H1 (cell line): ENCODE measurements around the gene CASK. TPM values are rescaled to one million over a fixed set of nuclear protein-coding genes. Genes with fewer than 3 reads are reported as not detected.

ENCODE experiments used
- CTCF ChIA-PET: fragments of 300-600 bp; sonication (Branson Sonifier 250); formaldehyde crosslinking; loops from one replicate; lab custom pipeline; 2021; ENCODE audit not compliant: partially characterized antibody; lab: Charles Lee
- POLR2A ChIA-PET: fragments of 300-600 bp; sonication (Branson Sonifier 250); formaldehyde crosslinking; loops from one replicate; lab custom pipeline; 2021; ENCODE audit warnings: inconsistent platforms; ENCODE audit not compliant: partially characterized antibody; lab: Charles Lee
- DNase-seq, 2 experiments: peaks; one replicate each; pipeline versions ENCODE4 v3.0.0 to v3.0.0-alpha.2; 2010 to 2022; ENCODE audit warnings: low spot score in 2 of 2, low read depth in 1 of 2, mixed read lengths in 1 of 2
- FAIRE-seq: peaks from 2 replicates; lab custom pipeline; 2011; peaks lifted over from hg19 to GRCh38; lab: Jason Lieb, UNC
- H2AFZ ChIP-seq: 2 replicates; pipeline ENCODE4 v1.8.1; 2012; ENCODE audit warnings: low read length, inconsistent platforms
- H2AK5ac ChIP-seq: 2 replicates; pipeline ENCODE4 v1.6.1; 2013; ENCODE audit warnings: low read depth, low read length
- H2BK120ac ChIP-seq: replicated peaks from 2 replicates; pipeline ENCODE3; 2013; ENCODE audit warnings: low read depth, low read length, inconsistent platforms
- H2BK12ac ChIP-seq: 2 replicates; pipeline ENCODE4 v1.6.1; 2013; ENCODE audit warnings: low read depth, low read length
- H2BK15ac ChIP-seq: 2 replicates; pipeline ENCODE4 v1.6.1; 2013; ENCODE audit warnings: low read length
- H2BK20ac ChIP-seq: 2 replicates; pipeline ENCODE4 v1.6.1; 2013; ENCODE audit warnings: low read length
- H2BK5ac ChIP-seq: 2 replicates; pipeline ENCODE4 v1.6.1; 2013; ENCODE audit warnings: low read depth, low read length
- H3K14ac ChIP-seq: 2 replicates; pipeline ENCODE4 v1.6.1; 2013; ENCODE audit warnings: inconsistent platforms; ENCODE audit not compliant: insufficient read length
- H3K18ac ChIP-seq: 2 replicates; pipeline ENCODE4 v1.6.1; 2013; ENCODE audit warnings: low read length; ENCODE audit errors: extremely low read depth
- H3K23ac ChIP-seq: 2 replicates; pipeline ENCODE4 v1.6.1; 2013; ENCODE audit warnings: inconsistent platforms; ENCODE audit not compliant: insufficient read length
- H3K23me2 ChIP-seq: 2 replicates; pipeline ENCODE4 v1.6.1; 2013; ENCODE audit warnings: low read depth, low read length
- H3K27ac ChIP-seq: 2 replicates; pipeline ENCODE4 v1.6.1; 2011; ENCODE audit warnings: low read depth, low read length, inconsistent platforms
- H3K27me3 ChIP-seq, 4 experiments: replicated peaks in 1 of 4; 1 replicate in 1 of 4; 2 replicates in 3 of 4; pipeline versions ENCODE4 v1.6.1 to v1.8.1; 2011 to 2013; ENCODE audit warnings: low read length in 3 of 4, mild to moderate bottlenecking in 3 of 4, inconsistent platforms in 2 of 4, mixed read lengths in 2 of 4, moderate library complexity in 1 of 4; ENCODE audit not compliant: control insufficient read depth in 3 of 4, insufficient read depth in 3 of 4; ENCODE audit errors: extremely low read depth in 1 of 4
- H3K36me3 ChIP-seq, 4 experiments: 2 replicates each; pipeline versions ENCODE4 v1.6.1 to v1.8.1; 2011 to 2013; ENCODE audit warnings: mild to moderate bottlenecking in 4 of 4, low read length in 3 of 4, moderate library complexity in 2 of 4, control low read depth in 1 of 4, inconsistent platforms in 1 of 4; ENCODE audit not compliant: insufficient read depth in 4 of 4, control insufficient read depth in 2 of 4
- H3K4ac ChIP-seq: replicated peaks from 2 replicates; pipeline ENCODE3; 2013; ENCODE audit warnings: low read length, low read depth, mixed read lengths, inconsistent platforms; ENCODE audit not compliant: insufficient read length
- H3K4me1 ChIP-seq, 4 experiments: replicated peaks in 1 of 4; 1 replicate in 1 of 4; 2 replicates in 3 of 4; pipeline versions ENCODE4 v1.6.1 to v1.8.1; 2011 to 2013; ENCODE audit warnings: low read length in 3 of 4, inconsistent platforms in 2 of 4, mixed read lengths in 1 of 4; ENCODE audit not compliant: insufficient read depth in 4 of 4, control insufficient read depth in 3 of 4
- H3K4me2 ChIP-seq, 2 experiments: 2 replicates each; pipeline versions ENCODE4 v1.6.1 to v1.8.1; 2011 to 2013; ENCODE audit warnings: low read depth in 2 of 2, low read length in 2 of 2, control low read depth in 1 of 2, inconsistent platforms in 1 of 2, mild to moderate bottlenecking in 1 of 2; ENCODE audit not compliant: insufficient read depth in 1 of 2
- H3K4me3 ChIP-seq, 4 experiments: fragments of 200-600, 300-600 bp in 1 of 4; sonication (generic), shearing (Covaris generic), sonication (Bioruptor Twin) in 1 of 4; 2 replicates each; pipeline versions ENCODE4 v1.5.1 to v1.8.1; 2011 to 2016; ENCODE audit warnings: low read length in 4 of 4, low read depth in 3 of 4, control low read depth in 2 of 4, inconsistent platforms in 2 of 4, mild to moderate bottlenecking in 2 of 4, mixed read lengths in 1 of 4, moderate library complexity in 1 of 4; ENCODE audit not compliant: insufficient read depth in 2 of 4; ENCODE audit errors: extremely low read depth in 1 of 4
- H3K56ac ChIP-seq: replicated peaks from 2 replicates; pipeline ENCODE3; 2013; ENCODE audit warnings: low read depth, mild to moderate bottlenecking, mixed read lengths, low read length, inconsistent platforms; ENCODE audit not compliant: insufficient read length
- H3K79me1 ChIP-seq: 2 replicates; pipeline ENCODE4 v1.6.1; 2013; ENCODE audit warnings: low read depth, low read length, control low read depth
- H3K79me2 ChIP-seq, 2 experiments: 2 replicates each; pipeline versions ENCODE4 v1.6.1 to v1.8.1; 2012 to 2013; ENCODE audit warnings: low read length in 2 of 2, mild to moderate bottlenecking in 2 of 2, inconsistent platforms in 1 of 2; ENCODE audit not compliant: insufficient read depth in 2 of 2, control insufficient read depth in 1 of 2
- H3K9ac ChIP-seq, 4 experiments: replicated peaks in 1 of 4; 1 replicate in 1 of 4; 2 replicates in 3 of 4; pipeline versions ENCODE4 v1.6.1 to v1.8.1; 2011 to 2013; ENCODE audit warnings: low read depth in 3 of 4, low read length in 3 of 4, control low read depth in 2 of 4, mild to moderate bottlenecking in 2 of 4, moderate library complexity in 2 of 4, inconsistent platforms in 1 of 4; ENCODE audit errors: extremely low read depth in 1 of 4
- H3K9me3 ChIP-seq, 2 experiments: 2 replicates each; pipeline versions ENCODE4 v1.6.1 to v1.8.1; 2012 to 2013; ENCODE audit warnings: mild to moderate bottlenecking in 2 of 2, moderate library complexity in 2 of 2, control low read depth in 1 of 2, inconsistent platforms in 1 of 2, low read depth in 1 of 2, low read length in 1 of 2, mixed read lengths in 1 of 2; ENCODE audit not compliant: insufficient read depth in 2 of 2
- H4K20me1 ChIP-seq, 2 experiments: replicated peaks in 1 of 2; 2 replicates each; pipeline versions ENCODE3 to v1.8.1; 2011 to 2013; ENCODE audit warnings: inconsistent platforms in 2 of 2, low read length in 2 of 2, mild to moderate bottlenecking in 1 of 2; ENCODE audit not compliant: insufficient read depth in 2 of 2, control insufficient read depth in 1 of 2
- H4K5ac ChIP-seq: 2 replicates; pipeline ENCODE4 v1.6.1; 2013; ENCODE audit warnings: low read length, low read depth, mixed read lengths, inconsistent platforms; ENCODE audit not compliant: insufficient read length
- H4K8ac ChIP-seq: 2 replicates; pipeline ENCODE4 v1.8.0; 2013; ENCODE audit warnings: mild to moderate bottlenecking, moderate library complexity, low read length, inconsistent platforms; ENCODE audit not compliant: insufficient read depth; ENCODE audit errors: extremely low read depth
- H4K91ac ChIP-seq: replicated peaks from 2 replicates; pipeline ENCODE3; 2013; ENCODE audit warnings: low read length, mixed read lengths, inconsistent platforms; ENCODE audit not compliant: insufficient read length
- EGR1 ChIP-seq: IDR thresholded peaks from 2 replicates; pipeline ENCODE4 v1.6.1; 2011; ENCODE audit warnings: low read depth, low read length, borderline replicate concordance
- HDAC6 ChIP-seq: IDR thresholded peaks from one replicate; pipeline ENCODE4 v1.7.1; 2012; ENCODE audit warnings: low read depth, mild to moderate bottlenecking, inconsistent platforms, low read length, moderate library complexity
- SIN3A ChIP-seq, 2 experiments: IDR thresholded peaks in 1 of 2; conservative IDR thresholded peaks in 1 of 2; 2 replicates each; pipeline ENCODE4 v1.6.1; 2011 to 2012; ENCODE audit warnings: low read length in 2 of 2, improper control_type of control experiment in 1 of 2, low read depth in 1 of 2, mild to moderate bottlenecking in 1 of 2
- WGBS, 2 experiments: shearing (Covaris generic) in 1 of 2; methylation state at CpG; one replicate each; pipeline versions ENCODE4 v1.1.6 to v1.1.7; 2013 to 2015; ENCODE audit warnings: low lambda C conversion rate in 2 of 2, mixed read lengths in 2 of 2, inconsistent platforms in 1 of 2, low coverage in 1 of 2, missing lambda C conversion rate in 1 of 2; ENCODE audit not compliant: insufficient replicate concordance in 2 of 2, insufficient coverage in 1 of 2, insufficient read length in 1 of 2; ENCODE audit errors: extremely low coverage in 1 of 2, missing lambda C conversion rate in 1 of 2; 5-methylcytosine and 5-hydroxymethylcytosine counted together
- polyA plus RNA-seq, 7 experiments: library from polyadenylated mRNA; depleted of rRNA in 3 of 7; stranded (reverse) in 5 of 7; unstranded in 2 of 7; fragments of >200 nt in 5 of 7; fragments of 200-250 nt in 2 of 7; gene quantifications; 1 replicate in 5 of 7; 2 replicates in 1 of 7; 4 replicates in 1 of 7; pipeline versions ENCODE4 v1.2.1 to v1.2.3, GENCODE V29; 2011 to 2013; ENCODE audit warnings: missing spikeins in 2 of 7, mixed read lengths in 2 of 7
- total RNA-seq: library from RNA; stranded (reverse); fragmentation: NEBNext Ultra II Directional; extraction: Animal tissue kit (Norgen Biotek cat#: 25700); gene quantifications from 2 replicates; pipeline ENCODE4 v1.2.1, GENCODE V29; 2021

The CASK gene
- total and polyA plus RNA-seq, 2 of the 8 experiments (the other 6 are each of a cell fraction or from before 2014, with no cell fraction given) = 21.6 to 55.1 TPM

DNA sequence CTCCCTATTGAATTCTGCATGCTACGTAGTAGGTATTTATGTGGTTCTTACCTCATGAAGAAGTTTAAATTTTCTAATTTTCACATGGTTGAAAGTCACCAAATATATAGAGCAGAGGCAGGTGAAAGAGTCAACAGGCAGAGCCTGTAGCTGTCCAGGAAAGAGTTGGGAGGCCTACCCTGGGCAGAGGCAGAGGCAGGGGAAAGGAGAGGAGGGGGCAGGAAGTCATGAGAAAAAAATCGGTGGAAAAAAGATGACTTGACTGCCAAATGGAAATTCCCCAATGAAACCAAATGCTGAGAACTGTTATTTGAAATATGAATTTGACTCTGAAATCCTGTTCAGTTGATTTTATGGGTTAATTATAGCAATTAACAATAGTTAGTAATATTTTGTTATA lies 257.7 kb downstream of the CASK start:
- Histone ChIP-seq H3K27ac (no peak overlapping the region), H3K4me1 (no peaks in the 10 kb centered on the region), H2AFZ (no peak overlapping the region), H2BK5ac (no peak overlapping the region), H4K5ac (no peak overlapping the region), H3K23me2 (no peaks in the 10 kb centered on the region), H3K23ac (no peak overlapping the region), H4K8ac (no peak overlapping the region), H3K27me3 (no peaks in the 10 kb centered on the region), H3K4me2 (no peak overlapping the region), H2BK12ac (no peak overlapping the region), H2BK120ac (no peak overlapping the region), H3K14ac (no peak overlapping the region), H2AK5ac (no peak overlapping the region), H3K9ac (no peak overlapping the region), H2BK15ac (no peak overlapping the region), H4K91ac (no peak overlapping the region), H3K79me1 (no peaks in the 10 kb centered on the region), H3K4ac (no peak overlapping the region), H3K4me3 (no peak overlapping the region), H3K9me3 (no peaks in the 10 kb centered on the region), H3K56ac (no peak overlapping the region), H3K18ac (no peak overlapping the region), H3K79me2 (no peaks in the 10 kb centered on the region), H4K20me1 (no peaks in the 10 kb centered on the region), H2BK20ac (no peak overlapping the region), H3K36me3 (peaks cover 0 to 3% (median 0%) of the 10 kb centered on the region in 4 experiments; a peak in 3 of 8 replicates)
- 81% methylated on average over 2 of the region's 2 CpGs; no CpG with 5 or more reads in 1 of the 2 experiments for WGBS, 2 experiments
- CTCF ChIA-PET = interaction anchor here (0.9 kb wide), 1 partner anchor 93 kb away, joined by 3 read pairs; no protein-coding TSS in a partner anchor
- POLR2A ChIA-PET = no interaction called here
- no peak for TF ChIP-seq EGR1
- TF ChIP-seq SIN3A (conservative IDR thresholded peaks at IDR 0.05 in 1 of 2, IDR thresholded peaks at IDR 0.05 in 1 of 2; ENCODE audit: low read depth in 1 of 2, low read length in 2 of 2) = no peak
- no peak for TF ChIP-seq HDAC6
- DNase-seq = no peak
- no peak for FAIRE-seq
